Measurements from ENCODE around the gene NCOR2.
"Not testable (repeated sequence)": the region's sequence is repeated elsewhere in the genome, so short reads cannot be mapped to it uniquely, and the experiment has no call there.

The NCOR2 gene

GRCh38 chr12:124603100-124603541 lies 35.7 kb upstream of the NCOR2 start:
- DNase-seq (ENCODE audit: low read depth, low spot score): no peak
- H3K27ac ChIP-seq: no peak overlapping the region

GRCh38 chr12:124601706-124602105 lies 34.3 kb upstream of the NCOR2 start:
- no peak for DNase-seq (ENCODE audit: low read depth, low spot score)
- H3K27ac ChIP-seq: no peak overlapping the region

- DNase-seq (ENCODE audit: low read depth, low spot score): no peak
- H3K27ac ChIP-seq: no peak overlapping the region
Observed at GRCh38 chr12:124599074-124599999, 31.9 kb upstream of the NCOR2 start.

- DNase-seq (ENCODE audit: low read depth, low spot score): no peak
- no peak overlapping the region for H3K27ac ChIP-seq
Observed at GRCh38 chr12:124597041-124597440, 29.6 kb upstream of the NCOR2 start.

DNA sequence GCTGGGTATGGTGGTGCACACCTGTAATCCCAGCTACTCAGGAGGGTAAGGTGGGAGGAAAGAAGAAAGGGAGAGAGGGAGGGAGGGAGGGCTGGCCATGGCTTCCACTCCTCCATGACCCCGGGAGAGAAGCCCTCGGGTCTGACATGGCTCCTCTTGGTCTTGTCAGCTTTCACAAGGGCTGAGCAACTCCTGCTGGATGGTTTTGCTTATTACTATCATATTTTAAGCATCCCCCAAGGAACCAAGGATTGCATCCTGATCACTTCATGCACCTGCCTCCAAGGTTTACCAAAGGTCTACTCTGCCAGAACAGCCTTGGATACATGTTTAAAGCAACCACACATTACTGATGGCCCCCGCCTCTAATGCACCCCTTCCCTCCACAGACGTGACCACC lies 28.0 kb upstream of the NCOR2 start:
- H3K27ac ChIP-seq: no peak overlapping the region
- no peak for DNase-seq (ENCODE audit: low read depth, low spot score)

GRCh38 chr12:124594851-124595250 lies 27.4 kb upstream of the NCOR2 start:
- DNase-seq (ENCODE audit: low read depth, low spot score): no peak
- H3K27ac ChIP-seq: no peak overlapping the region

DNA sequence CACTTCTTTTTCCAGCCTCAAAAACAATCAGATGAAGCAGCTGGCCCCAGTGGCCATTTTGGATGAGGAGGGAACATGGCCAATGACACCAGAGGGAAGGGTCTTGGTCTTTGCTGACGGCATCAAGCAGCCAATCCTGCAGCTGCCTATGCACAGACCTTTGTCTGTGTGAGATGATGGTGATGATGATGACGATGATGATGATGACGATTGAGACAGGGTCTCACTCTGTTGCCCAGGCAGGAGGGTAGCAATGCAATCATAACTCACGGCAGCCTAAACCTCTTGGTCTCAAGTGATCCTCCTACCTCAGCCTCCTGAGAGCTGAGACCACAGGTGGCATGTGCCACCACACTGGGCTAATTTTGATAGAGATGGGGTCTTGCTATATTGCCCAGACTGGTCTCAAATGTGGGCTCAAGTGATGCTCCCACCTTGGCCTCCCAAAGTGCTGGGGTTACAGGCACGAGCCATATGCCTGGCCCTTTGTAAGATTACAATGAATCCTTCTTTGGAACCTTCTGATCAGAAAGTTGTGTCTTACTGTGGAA lies 26.5 kb upstream of the NCOR2 start:
- H3K27ac ChIP-seq: no peak overlapping the region
- DNase-seq (ENCODE audit: low read depth, low spot score): no peak

DNA sequence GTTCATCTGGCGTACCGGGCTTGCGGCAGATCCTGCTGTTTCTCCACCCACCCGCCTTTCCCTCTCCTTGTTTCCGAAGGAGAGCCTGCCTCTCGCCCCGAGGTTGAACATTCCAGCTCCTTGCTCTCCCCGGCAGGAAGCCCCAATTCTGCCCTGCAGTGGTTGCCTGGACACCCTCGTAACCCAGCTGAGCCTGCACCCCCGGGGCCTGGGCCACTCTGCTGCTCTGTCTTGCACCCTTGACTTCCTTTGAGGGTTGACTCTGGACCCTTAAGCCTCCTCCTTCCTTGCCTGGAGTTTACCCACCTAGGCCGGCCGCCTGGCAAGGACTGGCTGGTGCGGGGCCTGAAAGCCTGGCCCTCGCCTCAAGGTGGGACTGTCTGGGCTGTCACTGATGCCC lies 25.8 kb upstream of the NCOR2 start:
- DNase-seq (ENCODE audit: low read depth, low spot score): no peak
- H3K27ac ChIP-seq: no peak overlapping the region

GRCh38 chr12:124592481-124593160 lies 25.2 kb upstream of the NCOR2 start:
- DNase-seq (ENCODE audit: low read depth, low spot score): no peak
- peak overlapping the region; percentile 53 for H3K27ac ChIP-seq

DNA sequence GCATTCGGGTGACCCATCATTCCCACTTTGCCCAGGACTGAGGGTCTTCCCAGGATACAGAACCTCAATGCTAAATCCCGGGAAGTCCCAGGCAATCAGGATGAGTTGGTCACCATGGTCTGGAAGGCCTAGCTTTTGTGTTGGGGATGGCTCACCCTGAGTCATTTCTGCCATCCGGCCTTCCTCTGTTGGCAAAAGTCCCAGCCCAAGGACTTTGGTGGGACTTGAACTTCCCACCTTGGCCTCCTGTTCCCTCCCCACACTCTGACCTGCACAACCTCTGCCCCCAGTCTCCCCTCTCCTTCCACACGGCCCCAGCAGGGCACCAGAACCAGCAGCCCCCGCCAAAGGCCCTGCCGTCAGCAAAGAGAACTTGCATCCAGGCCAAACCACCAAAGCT lies 24.6 kb upstream of the NCOR2 start:
- peak overlapping the region; percentile 53 for H3K27ac ChIP-seq
- DNase-seq (ENCODE audit: low read depth, low spot score): no peak

DNA sequence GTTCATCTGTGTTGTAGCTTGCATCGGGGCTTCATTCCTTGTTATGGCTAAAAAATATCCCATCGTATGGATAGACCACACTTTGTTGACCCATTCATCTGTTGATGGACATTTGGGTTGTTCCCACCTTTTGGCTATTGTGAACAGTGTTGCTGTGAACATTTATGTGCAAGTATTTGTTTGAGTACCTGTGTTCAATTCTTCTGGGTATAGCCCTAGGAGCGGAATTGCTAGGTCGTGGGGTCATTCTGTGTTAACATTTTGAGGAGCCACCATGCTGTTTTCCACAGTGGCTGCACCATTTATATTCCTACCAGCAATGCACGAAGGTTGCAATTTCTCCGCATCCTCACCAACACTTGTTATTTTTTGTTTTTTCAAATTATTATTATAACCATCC lies 23.0 kb upstream of the NCOR2 start:
- DNase-seq (ENCODE audit: low read depth, low spot score): no peak
- no peak overlapping the region for H3K27ac ChIP-seq

GRCh38 chr12:124588751-124589267 lies 21.4 kb upstream of the NCOR2 start:
- no peak for DNase-seq (ENCODE audit: low read depth, low spot score)
- peak overlapping the region; percentile 39 for H3K27ac ChIP-seq

DNA sequence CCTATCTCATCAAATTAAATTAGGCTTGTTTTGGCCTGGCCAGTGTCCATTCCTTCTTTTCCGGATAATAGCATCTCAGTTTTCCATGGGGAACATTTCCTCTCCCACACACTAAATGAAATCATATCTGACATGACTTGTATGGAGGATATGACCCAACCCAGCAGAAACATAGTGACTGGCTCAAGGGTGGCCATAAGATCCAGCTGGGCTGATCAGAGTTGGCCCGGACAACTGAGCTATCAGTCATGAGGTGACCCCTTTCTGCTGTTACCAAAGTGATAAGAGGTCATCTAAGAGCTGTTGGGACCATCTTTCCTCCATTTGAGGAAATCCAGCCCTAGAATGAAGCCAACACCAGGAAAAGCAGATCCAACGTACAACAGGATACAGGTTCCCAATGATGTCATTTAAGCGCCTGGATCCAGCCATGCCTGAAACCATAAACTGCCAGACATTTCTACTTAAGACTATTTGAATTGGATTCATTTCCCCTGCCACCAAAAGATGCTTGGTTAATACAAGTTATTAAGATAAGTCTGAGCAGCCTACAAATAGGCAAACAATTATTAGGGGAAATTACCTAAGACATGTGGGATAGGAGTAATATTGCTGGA lies 20.7 kb upstream of the NCOR2 start:
- no peak overlapping the region for H3K27ac ChIP-seq

GRCh38 chr12:124586756-124587155 lies 19.3 kb upstream of the NCOR2 start:
- no peak for DNase-seq (ENCODE audit: low read depth, low spot score)
- H3K27ac ChIP-seq: no peak overlapping the region

More for the DNA sequence above, 20.7 kb upstream of the NCOR2 start:
- no peak for DNase-seq (ENCODE audit: low read depth, low spot score)

DNA sequence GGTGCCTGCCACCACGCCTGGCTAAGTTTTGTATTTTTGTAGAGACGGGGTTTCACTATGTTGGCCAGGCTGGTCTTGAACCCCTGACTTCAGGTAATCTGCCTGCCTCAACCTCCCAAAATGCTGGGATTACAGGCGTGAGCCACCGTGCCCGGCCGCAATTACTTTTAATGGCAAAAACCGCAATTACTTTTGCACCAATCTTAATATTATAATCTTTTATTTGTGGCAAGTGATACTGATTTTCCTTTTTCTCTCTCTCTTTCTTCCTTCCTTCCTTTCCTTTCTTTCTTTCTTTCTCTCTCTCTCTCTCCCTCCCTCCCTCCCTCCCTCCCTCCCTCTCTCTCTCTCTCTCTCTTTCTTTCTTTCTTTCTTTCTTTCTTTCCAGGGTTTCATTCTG lies 17.1 kb upstream of the NCOR2 start:
- DNase-seq (ENCODE audit: low read depth, low spot score); H3K27ac ChIP-seq: not testable (repeated sequence)

GRCh38 chr12:124583854-124584253 lies 16.4 kb upstream of the NCOR2 start:
- DNase-seq (ENCODE audit: low read depth, low spot score): no peak
- H3K27ac ChIP-seq: no peak overlapping the region

DNA sequence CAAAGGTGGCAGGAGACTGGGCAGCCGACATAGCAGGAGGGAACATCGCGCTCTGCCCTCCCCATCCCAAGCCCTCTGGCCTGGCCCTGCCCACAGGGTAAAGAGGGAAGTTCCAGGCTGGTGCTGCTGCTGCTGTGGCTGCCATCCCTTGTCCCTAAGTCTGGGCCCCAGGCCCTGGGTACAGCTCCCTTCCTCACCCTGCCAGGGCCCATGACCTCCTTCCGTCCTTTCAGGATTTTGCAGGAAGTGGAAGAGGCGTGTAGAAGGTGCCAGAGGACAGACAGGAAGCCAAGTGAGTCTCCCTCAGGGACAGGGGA lies 14.7 kb upstream of the NCOR2 start:
- H3K27ac ChIP-seq: no peak overlapping the region
- no peak for DNase-seq (ENCODE audit: low read depth, low spot score)

- no peak for DNase-seq (ENCODE audit: low read depth, low spot score)
- no peak overlapping the region for H3K27ac ChIP-seq
Observed at GRCh38 chr12:124581307-124582107, 14.1 kb upstream of the NCOR2 start.

GRCh38 chr12:124579921-124580517 lies 12.6 kb upstream of the NCOR2 start:
- DNase-seq (ENCODE audit: low read depth, low spot score): no peak
- H3K27ac ChIP-seq: no peak overlapping the region

GRCh38 chr12:124578854-124579253 lies 11.4 kb upstream of the NCOR2 start:
- H3K27ac ChIP-seq: no peak overlapping the region
- DNase-seq (ENCODE audit: low read depth, low spot score): no peak
